K562 (cell line): ENCODE results near the gene UBE2G2. TPM values are rescaled to one million over a fixed set of nuclear protein-coding genes. Genes with fewer than 3 reads are reported as not detected.

Source experiments
- ATAC-seq: fragments of 200-7000 bp; cut with Tn5 transposase; 3 replicates; pipeline ENCODE4 v1.9.1; 2020; ENCODE audit warnings: moderate library complexity
- BruUV-seq: library from RNA; stranded (reverse); fragments of 400-500 nt; replicated peaks from 2 replicates; lab custom pipeline; 2021; lab: Mats Ljungman, UMichigan
- CTCF ChIA-PET: fragments of 300-600 bp; formaldehyde crosslinking; extraction: SDS; loops from one replicate; lab custom pipeline; 2021; ENCODE audit warnings: low intra/inter-chr PET ratio; lab: Yijun Ruan, JAX
- POLR2A ChIA-PET: fragments of 300-600, 350-650 bp; sonication (Branson Sonifier 250); formaldehyde crosslinking; extraction: SDS; loops from one replicate; lab custom pipeline; 2021; ENCODE audit warnings: antibody characterized with exemption, inconsistent platforms; lab: Yijun Ruan, JAX
- DNase-seq, 4 experiments: peaks; one replicate each; pipeline versions ENCODE4 v3.0.0 to v3.0.0-alpha.2; 2011 to 2018; ENCODE audit warnings: low spot score in 3 of 4, mixed read lengths in 3 of 4; ENCODE audit errors: extremely low read depth in 1 of 4
- FAIRE-seq: peaks from 2 replicates; lab custom pipeline; 2011; peaks lifted over from hg19 to GRCh38; lab: Jason Lieb, UNC
- H2AFZ ChIP-seq: 2 replicates; pipeline ENCODE4 v1.6.0; 2011; ENCODE audit warnings: low read depth, low read length, control low read depth, inconsistent platforms
- H3K27ac ChIP-seq: fragments of 200-600 bp; 3 replicates; pipeline ENCODE4 v1.8.0; 2011; ENCODE audit warnings: low read depth, mild to moderate bottlenecking, control low read depth, inconsistent platforms, low read length, moderate library complexity, mixed read lengths; ENCODE audit errors: extremely low read depth
- H3K27me3 ChIP-seq, 2 experiments: fragments of 300-600 bp in 1 of 2; 2 replicates in 1 of 2; 3 replicates in 1 of 2; pipeline versions ENCODE4 v1.6.0 to v1.8.0; 2011; ENCODE audit warnings: inconsistent platforms in 2 of 2, low read length in 2 of 2, mild to moderate bottlenecking in 1 of 2, mixed read lengths in 1 of 2, moderate library complexity in 1 of 2; ENCODE audit not compliant: control insufficient read depth in 2 of 2, insufficient read depth in 2 of 2
- H3K36me3 ChIP-seq: fragments of 300-600 bp; 3 replicates; pipeline ENCODE4 v1.8.0; 2011; ENCODE audit warnings: mild to moderate bottlenecking, low read length, inconsistent platforms; ENCODE audit not compliant: control insufficient read depth, insufficient read depth
- H3K4me1 ChIP-seq, 2 experiments: fragments of 200-600 bp in 1 of 2; replicated peaks in 1 of 2; 2 replicates in 1 of 2; 3 replicates in 1 of 2; pipeline versions ENCODE4 v1.5.1 to v1.8.0; 2011; ENCODE audit warnings: inconsistent platforms in 2 of 2, low read length in 2 of 2, mild to moderate bottlenecking in 1 of 2, mixed read lengths in 1 of 2, moderate library complexity in 1 of 2; ENCODE audit not compliant: control insufficient read depth in 2 of 2, insufficient read depth in 2 of 2
- H3K4me2 ChIP-seq: 2 replicates; pipeline ENCODE4 v1.6.1; 2011; ENCODE audit warnings: low read length, control low read depth, inconsistent platforms, mixed read lengths; ENCODE audit not compliant: insufficient read depth
- H3K4me3 ChIP-seq: fragments of 200-600 bp; sonication (generic), shearing (Covaris generic); 2 replicates; pipeline ENCODE4 v1.5.1; 2016; ENCODE audit warnings: control low read depth, inconsistent platforms
- H3K79me2 ChIP-seq: fragments of 200-600 bp; 3 replicates; pipeline ENCODE4 v1.8.0; 2011; ENCODE audit warnings: low read length, inconsistent platforms; ENCODE audit not compliant: control insufficient read depth, insufficient read depth
- H3K9ac ChIP-seq, 2 experiments: 2 replicates each; pipeline versions ENCODE4 v1.6.0 to v1.6.1; 2011; ENCODE audit warnings: low read depth in 2 of 2, low read length in 2 of 2, control low read depth in 1 of 2, inconsistent platforms in 1 of 2, mild to moderate bottlenecking in 1 of 2, mixed read lengths in 1 of 2; ENCODE audit not compliant: insufficient read depth in 1 of 2
- H3K9me1 ChIP-seq: one replicate; pipeline ENCODE4 v1.6.0; 2011; ENCODE audit warnings: inconsistent platforms, mild to moderate bottlenecking, low read length, moderate library complexity; ENCODE audit not compliant: control insufficient read depth, insufficient read depth
- H3K9me3 ChIP-seq: replicated peaks from 2 replicates; pipeline ENCODE4 v1.5.1; 2011; ENCODE audit warnings: low read depth, low read length, inconsistent platforms; ENCODE audit not compliant: control insufficient read depth, insufficient read depth
- H4K20me1 ChIP-seq: replicated peaks from 2 replicates; pipeline ENCODE4 v1.6.1; 2011; ENCODE audit warnings: low read length, inconsistent platforms, mixed read lengths; ENCODE audit not compliant: control insufficient read depth, insufficient read depth
- BCLAF1 ChIP-seq, 2 experiments: fragments of 450-650 bp in 1 of 2; IDR thresholded peaks; 2 replicates each; pipeline ENCODE4 v1.6.1; 2011 to 2017; ENCODE audit warnings: low read depth in 2 of 2, antibody characterized with exemption in 1 of 2, borderline replicate concordance in 1 of 2, low read length in 1 of 2, mild to moderate bottlenecking in 1 of 2, mixed read lengths in 1 of 2; ENCODE audit not compliant: control insufficient read depth in 1 of 2
- CTBP1 ChIP-seq: fragments of 450-650 bp; IDR thresholded peaks from 2 replicates; pipeline ENCODE4 v1.6.1; 2016; ENCODE audit warnings: borderline replicate concordance
- ELK3 ChIP-seq: fragments of 450-650 bp; formaldehyde crosslinking; IDR thresholded peaks from 2 replicates; pipeline ENCODE4 v1.4.0; 2020; ENCODE audit warnings: mild to moderate bottlenecking
- GABPB1 ChIP-seq: sonication (generic); formaldehyde crosslinking; IDR thresholded peaks from 2 replicates; pipeline ENCODE4 v1.8.0; 2022; ENCODE audit warnings: mild to moderate bottlenecking, missing genetic modification reagents
- MTF1 ChIP-seq: fragments of 250-450 bp; sonication (Bioruptor Pico); IDR thresholded peaks from 2 replicates; pipeline ENCODE4 v1.9.0; 2021; ENCODE audit warnings: moderate library complexity, mild to moderate bottlenecking, inconsistent platforms, borderline replicate concordance
- NCOA2 ChIP-seq, 2 experiments: fragments of 450-650 bp; IDR thresholded peaks; 2 replicates each; pipeline ENCODE4 v1.6.1; 2018; ENCODE audit warnings: mild to moderate bottlenecking in 2 of 2, moderate library complexity in 1 of 2; ENCODE audit not compliant: partially characterized antibody in 2 of 2
- NFYB ChIP-seq: IDR thresholded peaks from 2 replicates; pipeline ENCODE4 v1.6.1; 2011; ENCODE audit warnings: mild to moderate bottlenecking, moderate library complexity; ENCODE audit not compliant: insufficient read length; ENCODE audit errors: extremely low read depth
- SRSF1 ChIP-seq: fragments of 200-400 bp; formaldehyde crosslinking; IDR thresholded peaks from 2 replicates; pipeline ENCODE4 v1.6.1; 2017; ENCODE audit warnings: mild to moderate bottlenecking, low read depth, low read length, moderate library complexity
- ZBTB9 ChIP-seq: fragments of 450-650 bp; formaldehyde crosslinking; IDR thresholded peaks from 2 replicates; pipeline ENCODE4 v1.4.0; 2020; ENCODE audit warnings: mild to moderate bottlenecking, moderate library complexity
- ZNF175 ChIP-seq: fragments of 200-800 bp; sonication (Bioruptor generic); IDR thresholded peaks from 2 replicates; pipeline ENCODE4 v1.6.1; 2016; ENCODE audit warnings: low read depth, mild to moderate bottlenecking, missing genetic modification characterization, missing compliant biosample characterization
- ZNF24 ChIP-seq: fragments of 450-650 bp; IDR thresholded peaks from 2 replicates; pipeline ENCODE4 v1.6.1; 2016
- ZNF57 ChIP-seq: fragments of 450-650 bp; formaldehyde crosslinking; IDR thresholded peaks from 2 replicates; pipeline ENCODE4 v1.4.0; 2020; ENCODE audit warnings: mild to moderate bottlenecking, moderate library complexity
- WGBS: fragments of 100-300 bp; shearing (Covaris generic); methylation state at CpG from one replicate; pipeline ENCODE4 v1.1.6; 2016; ENCODE audit warnings: low coverage, mixed read lengths; ENCODE audit not compliant: insufficient coverage; ENCODE audit errors: missing lambda C conversion rate; 5-methylcytosine and 5-hydroxymethylcytosine counted together
- in situ Hi-C: fragments of 300-500 bp; cut with MboI; formaldehyde crosslinking; loops from 4 replicates; pipeline ENCODE4 v1.15.0; 2018; ENCODE audit warnings: inconsistent platforms, mixed read lengths
- intact Hi-C: fragments of 100-400 bp; cut with micrococcal nuclease; formaldehyde crosslinking; loops from 2 replicates; pipeline ENCODE4 v1.14.2; 2022
- polyA plus RNA-seq, 8 experiments: library from polyadenylated mRNA; depleted of rRNA in 4 of 8; stranded (reverse) in 5 of 8; unstranded in 3 of 8; fragments of >200 nt; fragmentation: Nextera tagmentation in 2 of 8; fragmentation: Illumina TruSeq in 1 of 8; extraction: Ambion mirVana in 2 of 8; extraction: Trizol in 1 of 8; gene quantifications; 2 replicates each; pipeline versions ENCODE4 v1.2.1 to v1.2.3, GENCODE V29; 2011 to 2014; ENCODE audit warnings: inconsistent platforms in 1 of 8, missing spikeins in 1 of 8
- total RNA-seq, 7 experiments: library from RNA; depleted of rRNA in 6 of 7; stranded (reverse); fragments of >200 nt in 6 of 7; fragmentation: Illumina TruSeq in 2 of 7; extraction: Trizol in 2 of 7; gene quantifications; 2 replicates each; pipeline versions ENCODE4 v1.2.1 to v1.2.3, GENCODE V29; 2011 to 2021; ENCODE audit warnings: low replicate concordance in 1 of 7

Gene UBE2G2
- total and polyA plus RNA-seq, 9 of the 15 experiments (the other 6 are each of a cell fraction or from before 2014, with no cell fraction given), result 47.5 to 225 (median 140) TPM

DNA sequence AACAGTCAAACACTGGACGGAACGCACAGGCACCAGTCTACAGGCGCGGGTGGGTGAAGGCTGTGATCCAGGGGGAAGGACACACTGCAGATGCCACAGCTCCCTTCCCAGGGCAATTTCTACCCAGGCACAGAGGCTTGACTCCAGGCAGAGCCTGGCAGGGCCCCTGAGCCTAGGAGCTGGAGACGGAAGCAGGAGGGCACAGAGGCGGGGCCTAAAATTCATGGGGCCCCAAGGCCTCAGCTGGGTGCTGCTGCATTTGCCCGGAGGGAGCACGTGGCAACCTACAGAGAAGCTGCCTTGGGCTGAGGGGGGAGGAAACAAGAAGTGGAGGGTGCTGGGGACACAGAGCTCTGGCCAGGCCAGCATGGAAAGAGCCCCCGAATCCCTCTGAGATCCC lies 41.2 kb downstream of the UBE2G2 start:
- Histone ChIP-seq H3K9me1 (no peaks in the 10 kb centered on the region), H3K79me2 (no peaks in the 10 kb centered on the region), H3K27ac (no peak overlapping the region), H3K4me3 (no peak overlapping the region), H3K4me2 (no peak overlapping the region), H3K27me3 (peaks cover 6 to 17% of the 10 kb centered on the region in 2 experiments; a peak in 1 of 5 replicates), H4K20me1 (peaks cover 15% of the 10 kb centered on the region), H3K9ac (no peak overlapping the region), H3K4me1 (peaks cover 8 to 47% of the 10 kb centered on the region in 2 experiments), H3K36me3 (no peaks in the 10 kb centered on the region), H2AFZ (no peak overlapping the region), H3K9me3 (no peaks in the 10 kb centered on the region)
- POLR2A ChIA-PET, result interaction anchor here (0.6 to 1.1 kb wide), 2 partner anchors 17 to 254 kb away, joined by 3 read pairs; no protein-coding TSS in a partner anchor
- FAIRE-seq (no peak), ATAC-seq (no peak), DNase-seq (no peak)
- no peak for TF ChIP-seq ZNF57 (CRISPR knock-in tag)
- no peak for TF ChIP-seq ZBTB9
- TF ChIP-seq BCLAF1 (IDR thresholded peaks at IDR 0.05; ENCODE audit: borderline replicate concordance in 1 of 2, control insufficient read depth in 1 of 2, low read depth in 2 of 2, low read length in 1 of 2), result no peak
- TF ChIP-seq NCOA2 (IDR thresholded peaks at IDR 0.05; ENCODE audit: partially characterized antibody in 2 of 2), result no peak
- no peak for TF ChIP-seq SRSF1
- no peak for TF ChIP-seq CTBP1
- no peak for TF ChIP-seq ELK3 (CRISPR knock-in tag)
- TF ChIP-seq GABPB1, result no peak
- TF ChIP-seq NFYB, result no peak
- no peak for TF ChIP-seq ZNF175 (CRISPR knock-in tag)
- TF ChIP-seq MTF1 (CRISPR knock-in tag), result no peak
- TF ChIP-seq ZNF24, result no peak
- CTCF ChIA-PET, result no interaction called here
- 66% methylated on average over 9 of the region's 9 CpGs for WGBS
- BruUV-seq, result no TSS peak
- intact Hi-C loops, result no loop called here
- in situ Hi-C loops, result no loop called here
